H1 (cell line): ENCODE data around the gene STX11. TPM values are rescaled to one million over a fixed set of nuclear protein-coding genes. Genes with fewer than 3 reads are reported as not detected.

Experiments
- CTCF ChIA-PET: fragments of 300-600 bp; sonication (Branson Sonifier 250); formaldehyde crosslinking; loops from one replicate; lab custom pipeline; 2021; ENCODE audit not compliant: partially characterized antibody; lab: Charles Lee
- POLR2A ChIA-PET: fragments of 300-600 bp; sonication (Branson Sonifier 250); formaldehyde crosslinking; loops from one replicate; lab custom pipeline; 2021; ENCODE audit warnings: inconsistent platforms; ENCODE audit not compliant: partially characterized antibody; lab: Charles Lee
- DNase-seq, 2 experiments: peaks; one replicate each; pipeline versions ENCODE4 v3.0.0 to v3.0.0-alpha.2; 2010 to 2022; ENCODE audit warnings: low spot score in 2 of 2, low read depth in 1 of 2, mixed read lengths in 1 of 2
- FAIRE-seq: peaks from 2 replicates; lab custom pipeline; 2011; peaks lifted over from hg19 to GRCh38; lab: Jason Lieb, UNC
- H2AFZ ChIP-seq: 2 replicates; pipeline ENCODE4 v1.8.1; 2012; ENCODE audit warnings: low read length, inconsistent platforms
- H2AK5ac ChIP-seq: 2 replicates; pipeline ENCODE4 v1.6.1; 2013; ENCODE audit warnings: low read depth, low read length
- H2BK120ac ChIP-seq: replicated peaks from 2 replicates; pipeline ENCODE3; 2013; ENCODE audit warnings: low read depth, low read length, inconsistent platforms
- H2BK12ac ChIP-seq: 2 replicates; pipeline ENCODE4 v1.6.1; 2013; ENCODE audit warnings: low read depth, low read length
- H2BK15ac ChIP-seq: 2 replicates; pipeline ENCODE4 v1.6.1; 2013; ENCODE audit warnings: low read length
- H2BK20ac ChIP-seq: 2 replicates; pipeline ENCODE4 v1.6.1; 2013; ENCODE audit warnings: low read length
- H2BK5ac ChIP-seq: 2 replicates; pipeline ENCODE4 v1.6.1; 2013; ENCODE audit warnings: low read depth, low read length
- H3K14ac ChIP-seq: 2 replicates; pipeline ENCODE4 v1.6.1; 2013; ENCODE audit warnings: inconsistent platforms; ENCODE audit not compliant: insufficient read length
- H3K18ac ChIP-seq: 2 replicates; pipeline ENCODE4 v1.6.1; 2013; ENCODE audit warnings: low read length; ENCODE audit errors: extremely low read depth
- H3K23ac ChIP-seq: 2 replicates; pipeline ENCODE4 v1.6.1; 2013; ENCODE audit warnings: inconsistent platforms; ENCODE audit not compliant: insufficient read length
- H3K23me2 ChIP-seq: 2 replicates; pipeline ENCODE4 v1.6.1; 2013; ENCODE audit warnings: low read depth, low read length
- H3K27ac ChIP-seq: 2 replicates; pipeline ENCODE4 v1.6.1; 2011; ENCODE audit warnings: low read depth, low read length, inconsistent platforms
- H3K27me3 ChIP-seq, 4 experiments: replicated peaks in 1 of 4; 1 replicate in 1 of 4; 2 replicates in 3 of 4; pipeline versions ENCODE4 v1.6.1 to v1.8.1; 2011 to 2013; ENCODE audit warnings: low read length in 3 of 4, mild to moderate bottlenecking in 3 of 4, inconsistent platforms in 2 of 4, mixed read lengths in 2 of 4, moderate library complexity in 1 of 4; ENCODE audit not compliant: control insufficient read depth in 3 of 4, insufficient read depth in 3 of 4; ENCODE audit errors: extremely low read depth in 1 of 4
- H3K36me3 ChIP-seq, 4 experiments: 2 replicates each; pipeline versions ENCODE4 v1.6.1 to v1.8.1; 2011 to 2013; ENCODE audit warnings: mild to moderate bottlenecking in 4 of 4, low read length in 3 of 4, moderate library complexity in 2 of 4, control low read depth in 1 of 4, inconsistent platforms in 1 of 4; ENCODE audit not compliant: insufficient read depth in 4 of 4, control insufficient read depth in 2 of 4
- H3K4ac ChIP-seq: replicated peaks from 2 replicates; pipeline ENCODE3; 2013; ENCODE audit warnings: low read length, low read depth, mixed read lengths, inconsistent platforms; ENCODE audit not compliant: insufficient read length
- H3K4me1 ChIP-seq, 4 experiments: replicated peaks in 1 of 4; 1 replicate in 1 of 4; 2 replicates in 3 of 4; pipeline versions ENCODE4 v1.6.1 to v1.8.1; 2011 to 2013; ENCODE audit warnings: low read length in 3 of 4, inconsistent platforms in 2 of 4, mixed read lengths in 1 of 4; ENCODE audit not compliant: insufficient read depth in 4 of 4, control insufficient read depth in 3 of 4
- H3K4me2 ChIP-seq, 2 experiments: 2 replicates each; pipeline versions ENCODE4 v1.6.1 to v1.8.1; 2011 to 2013; ENCODE audit warnings: low read depth in 2 of 2, low read length in 2 of 2, control low read depth in 1 of 2, inconsistent platforms in 1 of 2, mild to moderate bottlenecking in 1 of 2; ENCODE audit not compliant: insufficient read depth in 1 of 2
- H3K4me3 ChIP-seq, 4 experiments: fragments of 200-600, 300-600 bp in 1 of 4; sonication (generic), shearing (Covaris generic), sonication (Bioruptor Twin) in 1 of 4; 2 replicates each; pipeline versions ENCODE4 v1.5.1 to v1.8.1; 2011 to 2016; ENCODE audit warnings: low read length in 4 of 4, low read depth in 3 of 4, control low read depth in 2 of 4, inconsistent platforms in 2 of 4, mild to moderate bottlenecking in 2 of 4, mixed read lengths in 1 of 4, moderate library complexity in 1 of 4; ENCODE audit not compliant: insufficient read depth in 2 of 4; ENCODE audit errors: extremely low read depth in 1 of 4
- H3K56ac ChIP-seq: replicated peaks from 2 replicates; pipeline ENCODE3; 2013; ENCODE audit warnings: low read depth, mild to moderate bottlenecking, mixed read lengths, low read length, inconsistent platforms; ENCODE audit not compliant: insufficient read length
- H3K79me1 ChIP-seq: 2 replicates; pipeline ENCODE4 v1.6.1; 2013; ENCODE audit warnings: low read depth, low read length, control low read depth
- H3K79me2 ChIP-seq, 2 experiments: 2 replicates each; pipeline versions ENCODE4 v1.6.1 to v1.8.1; 2012 to 2013; ENCODE audit warnings: low read length in 2 of 2, mild to moderate bottlenecking in 2 of 2, inconsistent platforms in 1 of 2; ENCODE audit not compliant: insufficient read depth in 2 of 2, control insufficient read depth in 1 of 2
- H3K9ac ChIP-seq, 4 experiments: replicated peaks in 1 of 4; 1 replicate in 1 of 4; 2 replicates in 3 of 4; pipeline versions ENCODE4 v1.6.1 to v1.8.1; 2011 to 2013; ENCODE audit warnings: low read depth in 3 of 4, low read length in 3 of 4, control low read depth in 2 of 4, mild to moderate bottlenecking in 2 of 4, moderate library complexity in 2 of 4, inconsistent platforms in 1 of 4; ENCODE audit errors: extremely low read depth in 1 of 4
- H3K9me3 ChIP-seq, 2 experiments: 2 replicates each; pipeline versions ENCODE4 v1.6.1 to v1.8.1; 2012 to 2013; ENCODE audit warnings: mild to moderate bottlenecking in 2 of 2, moderate library complexity in 2 of 2, control low read depth in 1 of 2, inconsistent platforms in 1 of 2, low read depth in 1 of 2, low read length in 1 of 2, mixed read lengths in 1 of 2; ENCODE audit not compliant: insufficient read depth in 2 of 2
- H4K20me1 ChIP-seq, 2 experiments: replicated peaks in 1 of 2; 2 replicates each; pipeline versions ENCODE3 to v1.8.1; 2011 to 2013; ENCODE audit warnings: inconsistent platforms in 2 of 2, low read length in 2 of 2, mild to moderate bottlenecking in 1 of 2; ENCODE audit not compliant: insufficient read depth in 2 of 2, control insufficient read depth in 1 of 2
- H4K5ac ChIP-seq: 2 replicates; pipeline ENCODE4 v1.6.1; 2013; ENCODE audit warnings: low read length, low read depth, mixed read lengths, inconsistent platforms; ENCODE audit not compliant: insufficient read length
- H4K8ac ChIP-seq: 2 replicates; pipeline ENCODE4 v1.8.0; 2013; ENCODE audit warnings: mild to moderate bottlenecking, moderate library complexity, low read length, inconsistent platforms; ENCODE audit not compliant: insufficient read depth; ENCODE audit errors: extremely low read depth
- H4K91ac ChIP-seq: replicated peaks from 2 replicates; pipeline ENCODE3; 2013; ENCODE audit warnings: low read length, mixed read lengths, inconsistent platforms; ENCODE audit not compliant: insufficient read length
- EGR1 ChIP-seq: IDR thresholded peaks from 2 replicates; pipeline ENCODE4 v1.6.1; 2011; ENCODE audit warnings: low read depth, low read length, borderline replicate concordance
- KDM1A ChIP-seq: fragments of 200-600, 300-600 bp; sonication (generic); IDR thresholded peaks from 2 replicates; pipeline ENCODE4 v1.7.1; 2016; ENCODE audit warnings: mild to moderate bottlenecking, low read length, borderline replicate concordance
- MAFK ChIP-seq: IDR thresholded peaks from 2 replicates; pipeline ENCODE4 v1.6.1; 2012; ENCODE audit warnings: low read depth, mild to moderate bottlenecking, improper control_type of control experiment, low read length
- POLR2A ChIP-seq, 2 experiments: IDR thresholded peaks; 1 replicate in 1 of 2; 2 replicates in 1 of 2; pipeline ENCODE4 v1.6.1; 2011; ENCODE audit warnings: low read depth in 2 of 2, low read length in 2 of 2, mild to moderate bottlenecking in 2 of 2; ENCODE audit errors: control extremely low read depth in 1 of 2
- YY1 ChIP-seq: IDR thresholded peaks from 2 replicates; pipeline ENCODE4 v1.6.1; 2011; ENCODE audit warnings: low read depth, mild to moderate bottlenecking, low read length
- WGBS, 2 experiments: shearing (Covaris generic) in 1 of 2; methylation state at CpG; one replicate each; pipeline versions ENCODE4 v1.1.6 to v1.1.7; 2013 to 2015; ENCODE audit warnings: low lambda C conversion rate in 2 of 2, mixed read lengths in 2 of 2, inconsistent platforms in 1 of 2, low coverage in 1 of 2, missing lambda C conversion rate in 1 of 2; ENCODE audit not compliant: insufficient replicate concordance in 2 of 2, insufficient coverage in 1 of 2, insufficient read length in 1 of 2; ENCODE audit errors: extremely low coverage in 1 of 2, missing lambda C conversion rate in 1 of 2; 5-methylcytosine and 5-hydroxymethylcytosine counted together
- polyA plus RNA-seq, 7 experiments: library from polyadenylated mRNA; depleted of rRNA in 3 of 7; stranded (reverse) in 5 of 7; unstranded in 2 of 7; fragments of >200 nt in 5 of 7; fragments of 200-250 nt in 2 of 7; gene quantifications; 1 replicate in 5 of 7; 2 replicates in 1 of 7; 4 replicates in 1 of 7; pipeline versions ENCODE4 v1.2.1 to v1.2.3, GENCODE V29; 2011 to 2013; ENCODE audit warnings: missing spikeins in 2 of 7, mixed read lengths in 2 of 7
- total RNA-seq: library from RNA; stranded (reverse); fragmentation: NEBNext Ultra II Directional; extraction: Animal tissue kit (Norgen Biotek cat#: 25700); gene quantifications from 2 replicates; pipeline ENCODE4 v1.2.1, GENCODE V29; 2021

STX11 gene
- total and polyA plus RNA-seq, 2 of the 8 experiments (the other 6 are each of a cell fraction or from before 2014, with no cell fraction given), result 0.15 to 0.34 TPM

- Histone ChIP-seq H3K9me3 (no peaks in the 10 kb centered on the region), H2BK120ac (no peak overlapping the region), H3K23ac (no peak overlapping the region), H2AK5ac (no peak overlapping the region), H3K79me1 (no peaks in the 10 kb centered on the region), H3K56ac (no peak overlapping the region), H3K18ac (no peak overlapping the region), H4K8ac (no peak overlapping the region), H3K4me3 (no peak overlapping the region), H3K9ac (no peak overlapping the region), H4K5ac (no peak overlapping the region), H3K4me2 (no peak overlapping the region), H3K27me3 (peaks cover 0 to 6% (median 5%) of the 10 kb centered on the region in 4 experiments; a peak in 5 of 7 replicates), H2BK20ac (no peak overlapping the region), H3K79me2 (no peaks in the 10 kb centered on the region), H2BK12ac (no peak overlapping the region), H2AFZ (no peak overlapping the region), H4K91ac (no peak overlapping the region), H2BK5ac (no peak overlapping the region), H4K20me1 (no peaks in the 10 kb centered on the region), H3K27ac (no peak overlapping the region), H3K14ac (no peak overlapping the region), H3K4ac (no peak overlapping the region), H3K36me3 (no peaks in the 10 kb centered on the region), H3K23me2 (no peaks in the 10 kb centered on the region), H3K4me1 (no peaks in the 10 kb centered on the region), H2BK15ac (no peak overlapping the region)
- ChIA-PET POLR2A (no interaction called here), CTCF (interaction anchor here (0.6 to 1.3 kb wide), 5 partner anchors 8 to 334 kb away, joined by 3 to 4 read pairs (median 3); no protein-coding TSS in a partner anchor)
- TF ChIP-seq EGR1 (no peak), YY1 (no peak), KDM1A (no peak), POLR2A (IDR thresholded peaks at IDR 0.05; ENCODE audit: control extremely low read depth in 1 of 2, low read depth in 2 of 2, low read length in 2 of 2) (no peak), MAFK (no peak)
- DNase-seq (no peak), FAIRE-seq (no peak)
- WGBS, 2 experiments, result 90% methylated on average over 3 of the region's 3 CpGs; no CpG with 5 or more reads in 1 of the 2 experiments
Observed at GRCh38 chr6:144156338-144156737, 6.0 kb downstream of the STX11 start.
